HL-60 (cell line): ENCODE results near the gene DGUOK.

Source experiments
- DNase-seq, 2 experiments: peaks; one replicate each; pipeline ENCODE4 v3.0.0-alpha.2; 2010 to 2020; ENCODE audit warnings: low read depth in 1 of 2, low spot score in 1 of 2
- H3K27ac ChIP-seq: fragments of 250-450 bp; sonication (Bioruptor Pico); replicated peaks from 2 replicates; pipeline ENCODE4 v1.5.1; 2020; ENCODE audit warnings: mild to moderate bottlenecking, moderate library complexity
- H3K27me3 ChIP-seq: fragments of 250-450 bp; sonication (Bioruptor Pico); 2 replicates; pipeline ENCODE4 v1.5.1; 2021; ENCODE audit warnings: mild to moderate bottlenecking, moderate library complexity; ENCODE audit not compliant: insufficient read depth, poor library complexity, severe bottlenecking
- H3K4me3 ChIP-seq: replicated peaks from 2 replicates; pipeline ENCODE4 v1.5.1; 2011; ENCODE audit warnings: mild to moderate bottlenecking, control low read depth, low read length; ENCODE audit not compliant: insufficient read depth
- CTCF ChIP-seq: IDR thresholded peaks from one replicate; pipeline ENCODE4 v1.5.1; 2011; ENCODE audit warnings: low read length, control low read depth, inconsistent platforms; ENCODE audit not compliant: insufficient read depth
- GABPA ChIP-seq: IDR thresholded peaks from 2 replicates; pipeline ENCODE4 v1.6.1; 2012; ENCODE audit warnings: low read depth
- POLR2AphosphoS5 ChIP-seq: IDR thresholded peaks from 2 replicates; pipeline ENCODE4 v1.6.1; 2012; ENCODE audit warnings: low read depth
- SPI1 ChIP-seq: IDR thresholded peaks from 2 replicates; pipeline ENCODE4 v1.6.1; 2012; ENCODE audit warnings: low read depth, mild to moderate bottlenecking, borderline replicate concordance
- TF ChIP-seq, protein P1 (sequence below): IDR thresholded peaks from 2 replicates; pipeline ENCODE4 v1.6.1; 2012; ENCODE audit warnings: low read depth; ENCODE audit not compliant: insufficient replicate concordance

The DGUOK gene

GRCh38 chr2:73963385-73964120 is 36.9 kb downstream of the DGUOK start:
- Histone ChIP-seq H3K27ac (no peak overlapping the region), H3K27me3 (no peaks in the 10 kb centered on the region), H3K4me3 (no peak overlapping the region)
- TF ChIP-seq CTCF = no peak
- no peak for TF ChIP-seq POLR2AphosphoS5
- TF ChIP-seq SPI1 = no peak
- no peak for TF ChIP-seq GABPA
- TF ChIP-seq, protein P1, sequence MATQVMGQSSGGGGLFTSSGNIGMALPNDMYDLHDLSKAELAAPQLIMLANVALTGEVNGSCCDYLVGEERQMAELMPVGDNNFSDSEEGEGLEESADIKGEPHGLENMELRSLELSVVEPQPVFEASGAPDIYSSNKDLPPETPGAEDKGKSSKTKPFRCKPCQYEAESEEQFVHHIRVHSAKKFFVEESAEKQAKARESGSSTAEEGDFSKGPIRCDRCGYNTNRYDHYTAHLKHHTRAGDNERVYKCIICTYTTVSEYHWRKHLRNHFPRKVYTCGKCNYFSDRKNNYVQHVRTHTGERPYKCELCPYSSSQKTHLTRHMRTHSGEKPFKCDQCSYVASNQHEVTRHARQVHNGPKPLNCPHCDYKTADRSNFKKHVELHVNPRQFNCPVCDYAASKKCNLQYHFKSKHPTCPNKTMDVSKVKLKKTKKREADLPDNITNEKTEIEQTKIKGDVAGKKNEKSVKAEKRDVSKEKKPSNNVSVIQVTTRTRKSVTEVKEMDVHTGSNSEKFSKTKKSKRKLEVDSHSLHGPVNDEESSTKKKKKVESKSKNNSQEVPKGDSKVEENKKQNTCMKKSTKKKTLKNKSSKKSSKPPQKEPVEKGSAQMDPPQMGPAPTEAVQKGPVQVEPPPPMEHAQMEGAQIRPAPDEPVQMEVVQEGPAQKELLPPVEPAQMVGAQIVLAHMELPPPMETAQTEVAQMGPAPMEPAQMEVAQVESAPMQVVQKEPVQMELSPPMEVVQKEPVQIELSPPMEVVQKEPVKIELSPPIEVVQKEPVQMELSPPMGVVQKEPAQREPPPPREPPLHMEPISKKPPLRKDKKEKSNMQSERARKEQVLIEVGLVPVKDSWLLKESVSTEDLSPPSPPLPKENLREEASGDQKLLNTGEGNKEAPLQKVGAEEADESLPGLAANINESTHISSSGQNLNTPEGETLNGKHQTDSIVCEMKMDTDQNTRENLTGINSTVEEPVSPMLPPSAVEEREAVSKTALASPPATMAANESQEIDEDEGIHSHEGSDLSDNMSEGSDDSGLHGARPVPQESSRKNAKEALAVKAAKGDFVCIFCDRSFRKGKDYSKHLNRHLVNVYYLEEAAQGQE = no peak
- no peak for DNase-seq

GRCh38 chr2:73964223-73964622 is 37.5 kb downstream of the DGUOK start:
- Histone ChIP-seq H3K27ac (no peak overlapping the region), H3K4me3 (no peak overlapping the region), H3K27me3 (no peaks in the 10 kb centered on the region)
- TF ChIP-seq CTCF = no peak
- no peak for TF ChIP-seq POLR2AphosphoS5
- no peak for TF ChIP-seq GABPA
- DNase-seq = no peak

DNA sequence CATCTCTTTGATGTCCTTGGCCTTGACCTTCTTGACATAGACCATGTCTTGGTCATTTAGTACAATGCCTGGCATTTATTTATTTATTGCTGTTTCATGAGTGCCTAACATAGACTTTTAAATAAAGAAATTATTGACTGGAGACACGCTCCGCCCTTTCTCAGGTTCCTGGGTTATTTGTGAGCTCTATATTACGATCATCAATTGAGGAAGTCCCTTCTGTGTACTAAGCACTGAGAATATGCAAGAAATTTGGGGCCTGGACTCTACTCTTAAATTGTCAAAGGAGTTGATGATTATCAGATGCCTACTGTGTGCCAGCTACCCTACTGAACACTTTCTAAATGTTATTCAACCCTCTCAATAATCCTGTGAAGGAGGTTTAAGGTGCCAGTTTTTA is 38.4 kb downstream of the DGUOK start:
- Histone ChIP-seq H3K27ac (no peak overlapping the region), H3K27me3 (no peaks in the 10 kb centered on the region), H3K4me3 (no peak overlapping the region)
- no peak for DNase-seq
- TF ChIP-seq SPI1 (peak; percentile 65), GABPA (no peak), CTCF (no peak), POLR2AphosphoS5 (no peak)
- TF ChIP-seq, protein P1 = no peak

DNA sequence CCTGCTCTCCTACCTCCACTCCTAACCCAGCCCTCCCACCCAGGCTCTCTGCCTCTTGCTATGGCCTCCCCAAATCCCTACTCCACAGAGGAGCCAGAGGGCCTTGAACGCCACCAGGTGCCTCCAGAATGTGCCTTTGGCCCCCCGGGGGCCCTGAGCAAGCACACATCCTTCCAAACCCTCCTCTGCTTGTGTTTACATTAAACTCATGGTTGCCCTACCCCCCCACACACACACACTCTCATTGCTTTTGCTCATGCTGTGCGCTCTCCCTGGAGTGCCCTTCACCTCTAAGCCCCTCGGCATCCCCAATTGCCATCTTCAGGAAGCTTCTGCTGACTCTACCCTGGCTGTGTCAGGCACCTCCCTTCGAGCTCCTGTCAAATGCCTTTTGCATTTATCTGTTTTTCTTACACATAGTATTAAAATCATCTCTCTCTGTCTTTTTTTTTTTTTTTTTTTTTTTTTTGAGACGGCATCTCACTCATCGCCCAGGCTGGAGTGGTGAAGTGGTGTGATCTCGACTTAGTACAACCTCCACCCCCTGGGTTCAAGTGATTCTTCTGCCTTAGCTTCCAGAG is 41.8 kb downstream of the DGUOK start:
- TF ChIP-seq POLR2AphosphoS5 = no peak
- no peak for TF ChIP-seq CTCF
- TF ChIP-seq, protein P1 = no peak
- no peak for TF ChIP-seq SPI1
- no peak for TF ChIP-seq GABPA

More for the DNA sequence above, 41.8 kb downstream of the DGUOK start:
- no peaks in the 10 kb centered on the region for H3K27me3 ChIP-seq
- H3K4me3 ChIP-seq = no peak overlapping the region
- DNase-seq = no peak
- H3K27ac ChIP-seq = no peak overlapping the region
